RWPE2 (cell line): Measurements from ENCODE around the gene RBMS3.

ENCODE experiments used
- ATAC-seq: fragments of 200-7000 bp; cut with Tn5 transposase; 3 replicates; pipeline ENCODE4 v1.9.1; 2021; ENCODE audit warnings: low read depth
- DNase-seq: peaks from one replicate; pipeline ENCODE4 v3.0.0-alpha.2; 2020; ENCODE audit warnings: low spot score
- H3K27ac ChIP-seq: fragments of 450-650 bp; 2 replicates; pipeline ENCODE4 v1.5.1; 2017; ENCODE audit warnings: mild to moderate bottlenecking; ENCODE audit not compliant: poor library complexity, severe bottlenecking
- H3K27me3 ChIP-seq: fragments of 250-450 bp; sonication (Bioruptor Pico); 2 replicates; pipeline ENCODE4 v1.5.1; 2021; ENCODE audit warnings: mild to moderate bottlenecking, moderate library complexity; ENCODE audit not compliant: insufficient read depth, poor library complexity, severe bottlenecking
- H3K36me3 ChIP-seq: fragments of 250-450 bp; sonication (Bioruptor Pico); 2 replicates; pipeline ENCODE4 v1.5.1; 2020; ENCODE audit warnings: low read depth, mild to moderate bottlenecking, moderate library complexity
- H3K4me1 ChIP-seq: fragments of 250-450 bp; sonication (Bioruptor Pico); 2 replicates; pipeline ENCODE4 v1.5.1; 2021; ENCODE audit warnings: mild to moderate bottlenecking, moderate library complexity; ENCODE audit not compliant: insufficient read depth, poor library complexity, severe bottlenecking
- H3K4me3 ChIP-seq: fragments of 250-450 bp; sonication (Bioruptor Pico); 2 replicates; pipeline ENCODE4 v1.5.1; 2021; ENCODE audit warnings: mild to moderate bottlenecking, moderate library complexity; ENCODE audit not compliant: severe bottlenecking
- H3K9me3 ChIP-seq: fragments of 250-450 bp; sonication (Bioruptor Pico); 2 replicates; pipeline ENCODE4 v1.5.1; 2021; ENCODE audit warnings: mild to moderate bottlenecking, moderate library complexity; ENCODE audit not compliant: severe bottlenecking
- TF ChIP-seq, protein P1 (sequence below): fragments of 450-650 bp; IDR thresholded peaks from one replicate; pipeline ENCODE4 v1.5.1; 2017; ENCODE audit warnings: mild to moderate bottlenecking, moderate library complexity; ENCODE audit not compliant: poor library complexity, severe bottlenecking

Gene RBMS3

DNA sequence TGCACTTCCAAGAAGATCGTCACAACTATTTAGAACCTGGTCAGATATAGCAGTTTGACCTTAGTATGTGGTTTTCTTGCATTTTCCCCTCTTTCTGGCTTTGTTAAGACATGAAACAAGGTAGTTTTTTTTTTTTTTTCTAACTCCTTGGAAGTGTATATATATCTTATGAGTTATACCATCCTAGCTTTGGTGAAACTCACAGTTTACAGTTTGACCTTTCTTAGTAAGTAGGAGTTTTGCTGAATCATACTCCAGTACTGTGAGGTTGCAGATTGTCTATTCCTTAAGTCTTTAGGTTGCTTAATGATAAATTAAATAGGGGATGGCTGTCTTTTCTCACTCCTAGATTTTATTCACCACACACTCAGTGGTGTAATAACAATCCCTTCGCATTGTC, 325.0 kb downstream of the RBMS3 start:
- no peaks in the 10 kb centered on the region for H3K9me3 ChIP-seq
- H3K4me1 ChIP-seq, result no peaks in the 10 kb centered on the region
- no peaks in the 10 kb centered on the region for H3K36me3 ChIP-seq
- TF ChIP-seq, protein P1, sequence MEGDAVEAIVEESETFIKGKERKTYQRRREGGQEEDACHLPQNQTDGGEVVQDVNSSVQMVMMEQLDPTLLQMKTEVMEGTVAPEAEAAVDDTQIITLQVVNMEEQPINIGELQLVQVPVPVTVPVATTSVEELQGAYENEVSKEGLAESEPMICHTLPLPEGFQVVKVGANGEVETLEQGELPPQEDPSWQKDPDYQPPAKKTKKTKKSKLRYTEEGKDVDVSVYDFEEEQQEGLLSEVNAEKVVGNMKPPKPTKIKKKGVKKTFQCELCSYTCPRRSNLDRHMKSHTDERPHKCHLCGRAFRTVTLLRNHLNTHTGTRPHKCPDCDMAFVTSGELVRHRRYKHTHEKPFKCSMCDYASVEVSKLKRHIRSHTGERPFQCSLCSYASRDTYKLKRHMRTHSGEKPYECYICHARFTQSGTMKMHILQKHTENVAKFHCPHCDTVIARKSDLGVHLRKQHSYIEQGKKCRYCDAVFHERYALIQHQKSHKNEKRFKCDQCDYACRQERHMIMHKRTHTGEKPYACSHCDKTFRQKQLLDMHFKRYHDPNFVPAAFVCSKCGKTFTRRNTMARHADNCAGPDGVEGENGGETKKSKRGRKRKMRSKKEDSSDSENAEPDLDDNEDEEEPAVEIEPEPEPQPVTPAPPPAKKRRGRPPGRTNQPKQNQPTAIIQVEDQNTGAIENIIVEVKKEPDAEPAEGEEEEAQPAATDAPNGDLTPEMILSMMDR, result no peak
- ATAC-seq (no peak), DNase-seq (no peak)
- H3K27ac ChIP-seq, result no peak overlapping the region
- H3K27me3 ChIP-seq, result no peaks in the 10 kb centered on the region
- no peak overlapping the region for H3K4me3 ChIP-seq

DNA sequence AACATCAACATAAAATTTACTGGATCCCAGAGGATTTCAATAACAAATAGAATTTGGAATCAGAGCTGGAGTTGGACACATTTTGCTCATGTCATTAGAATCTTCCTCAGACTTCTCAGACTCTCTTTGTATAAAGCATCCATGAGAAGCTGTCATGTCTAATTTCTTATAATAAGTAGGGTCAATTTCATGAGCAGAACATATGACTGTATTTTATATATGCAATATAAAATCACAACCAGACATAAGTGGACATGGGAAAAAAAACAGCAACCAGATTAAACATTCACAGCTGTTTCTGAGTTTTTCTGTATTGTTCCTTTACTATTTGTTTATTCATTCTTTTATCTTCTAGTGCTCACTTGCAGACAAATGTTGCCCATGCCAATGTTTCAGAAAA, 325.5 kb downstream of the RBMS3 start:
- H3K9me3 ChIP-seq, result no peaks in the 10 kb centered on the region
- no peak overlapping the region for H3K27ac ChIP-seq
- H3K27me3 ChIP-seq, result no peaks in the 10 kb centered on the region
- H3K4me3 ChIP-seq, result no peak overlapping the region
- no peaks in the 10 kb centered on the region for H3K36me3 ChIP-seq
- no peak for DNase-seq
- H3K4me1 ChIP-seq, result no peaks in the 10 kb centered on the region
- no peak for ATAC-seq
- TF ChIP-seq, protein P1, result no peak

- no peak for ATAC-seq
- H3K9me3 ChIP-seq, result no peaks in the 10 kb centered on the region
Observed at GRCh38 chr3:29608414-29609327, 327.8 kb downstream of the RBMS3 start.

DNA sequence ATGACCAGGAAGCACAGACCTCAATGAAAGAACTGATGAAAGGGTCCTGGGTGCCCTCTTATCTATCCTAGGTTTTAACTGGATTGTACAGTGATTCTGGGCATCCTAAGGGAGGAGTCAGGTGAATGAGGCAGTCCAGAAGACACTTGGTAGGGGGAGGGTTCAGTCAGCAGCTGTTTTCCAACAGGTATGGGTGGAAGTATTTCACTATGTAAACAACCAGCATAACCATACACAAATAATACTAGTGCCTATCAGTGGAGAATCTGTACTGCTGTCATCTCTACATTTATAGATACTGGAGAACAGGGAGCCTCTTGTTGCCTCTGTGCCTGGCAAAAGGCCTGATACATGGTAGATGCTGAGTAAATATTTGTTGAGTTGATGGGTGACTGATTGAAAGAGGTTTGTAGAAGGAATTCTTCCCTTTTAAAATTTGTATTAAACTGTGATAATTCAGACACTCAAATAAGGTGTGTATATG, 328.5 kb downstream of the RBMS3 start:
- Histone ChIP-seq H3K9me3 (no peaks in the 10 kb centered on the region), H3K4me1 (no peaks in the 10 kb centered on the region), H3K4me3 (no peak overlapping the region), H3K27me3 (no peaks in the 10 kb centered on the region), H3K27ac (no peak overlapping the region), H3K36me3 (no peaks in the 10 kb centered on the region)
- ATAC-seq, result no peak
- no peak for DNase-seq
- TF ChIP-seq, protein P1, result no peak

More at GRCh38 chr3:29608414-29609327, 327.8 kb downstream of the RBMS3 start:
- Histone ChIP-seq H3K27ac (no peak overlapping the region), H3K36me3 (no peaks in the 10 kb centered on the region), H3K4me1 (no peaks in the 10 kb centered on the region), H3K27me3 (no peaks in the 10 kb centered on the region), H3K4me3 (no peak overlapping the region)
- DNase-seq, result no peak
- TF ChIP-seq, protein P1, result no peak

DNA sequence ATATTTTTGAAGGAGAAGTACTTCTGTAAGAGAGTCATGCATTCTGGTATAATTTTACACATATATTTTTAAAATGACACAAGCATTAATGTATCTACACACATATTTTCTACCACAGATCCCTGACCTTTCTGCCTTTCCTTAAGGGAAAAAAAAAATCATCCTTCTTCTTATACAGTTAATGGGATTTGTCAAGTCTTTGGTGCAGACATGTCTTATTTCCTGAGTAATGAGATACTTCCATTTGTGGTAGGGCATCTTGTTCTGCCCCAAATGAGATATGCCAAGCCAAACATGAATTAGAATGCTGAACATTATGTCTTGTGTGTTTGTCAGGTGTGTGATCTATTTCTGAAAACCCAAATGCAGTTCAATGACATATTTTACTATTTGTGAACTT, 329.9 kb downstream of the RBMS3 start:
- no peak overlapping the region for H3K27ac ChIP-seq
- TF ChIP-seq, protein P1, result no peak
- H3K9me3 ChIP-seq, result no peaks in the 10 kb centered on the region
- no peak for ATAC-seq
- no peaks in the 10 kb centered on the region for H3K27me3 ChIP-seq
- no peaks in the 10 kb centered on the region for H3K36me3 ChIP-seq
- H3K4me3 ChIP-seq, result no peak overlapping the region
- no peak for DNase-seq
- no peaks in the 10 kb centered on the region for H3K4me1 ChIP-seq
